Measurements from ENCODE around the gene JAML. TPM values are rescaled to one million over a fixed set of nuclear protein-coding genes. Genes with fewer than 3 reads are reported as not detected.

Gene JAML
- total and polyA plus RNA-seq, 2 of the 4 experiments (the other 2 are of a cell fraction): not detected

DNA sequence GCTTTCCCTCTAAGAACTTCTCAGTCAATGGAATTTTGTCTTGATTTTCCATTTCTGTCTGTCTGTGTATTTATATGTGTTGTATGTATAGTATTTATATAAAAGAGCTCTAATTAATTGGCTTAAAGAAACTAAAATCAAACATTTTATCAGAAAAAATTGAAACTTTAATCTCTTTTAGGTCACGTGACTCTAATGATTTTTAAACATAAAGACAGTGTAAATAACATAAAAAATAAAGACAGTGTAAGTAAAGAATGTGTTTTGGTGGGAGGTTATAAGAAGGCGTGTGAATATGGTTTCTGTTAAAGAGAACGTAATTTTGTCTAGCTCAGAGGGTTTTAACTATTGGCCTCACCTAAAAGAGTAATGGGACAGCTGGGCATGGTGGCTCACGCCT is 2.4 kb downstream of the JAML start:
- DNase-seq (no peak), ATAC-seq (ENCODE audit: low read depth) (no peak)
- ChIA-PET POLR2A (ENCODE audit: unreplicated experiment) (no interaction called here), CTCF (interaction anchor here (0.6 kb wide), 1 partner anchor 23 kb away, joined by 4 read pairs; no protein-coding TSS in a partner anchor)
- TF ChIP-seq RFX5 (IDR thresholded peaks at IDR 0.05; ENCODE audit: low read depth, low read length): no peak
- TF ChIP-seq, protein P1, sequence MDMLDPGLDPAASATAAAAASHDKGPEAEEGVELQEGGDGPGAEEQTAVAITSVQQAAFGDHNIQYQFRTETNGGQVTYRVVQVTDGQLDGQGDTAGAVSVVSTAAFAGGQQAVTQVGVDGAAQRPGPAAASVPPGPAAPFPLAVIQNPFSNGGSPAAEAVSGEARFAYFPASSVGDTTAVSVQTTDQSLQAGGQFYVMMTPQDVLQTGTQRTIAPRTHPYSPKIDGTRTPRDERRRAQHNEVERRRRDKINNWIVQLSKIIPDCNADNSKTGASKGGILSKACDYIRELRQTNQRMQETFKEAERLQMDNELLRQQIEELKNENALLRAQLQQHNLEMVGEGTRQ (IDR thresholded peaks at IDR 0.05; ENCODE audit: low read depth, low read length): no peak
- TF ChIP-seq FOS (IDR thresholded peaks at IDR 0.05; ENCODE audit: low read depth, low read length): no peak
- intact Hi-C loops (cut with micrococcal nuclease): no loop called here
- dilution Hi-C loops (cut with HindIII; ENCODE audit: low sequenced_read_pairs, unreplicated experiment): no loop called here
- Histone ChIP-seq H2AK5ac (ENCODE audit: low read depth, low read length) (no peak overlapping the region), H3K9ac (ENCODE audit: low read depth, low read length) (no peak overlapping the region), H3K4me1 (ENCODE audit: control insufficient read depth, insufficient read depth, low read length) (no peaks in the 10 kb centered on the region), H3K36me3 (ENCODE audit: control insufficient read depth, insufficient read depth, low read length) (no peaks in the 10 kb centered on the region), H3K79me1 (ENCODE audit: low read depth in 1 of 2, low read length in 2 of 2) (no peaks in the 10 kb centered on the region), H3K14ac (replicated peaks; ENCODE audit: low read depth, low read length) (no peak overlapping the region), H2AFZ (replicated peaks; ENCODE audit: low read length, poor library complexity) (no peak overlapping the region), H3K18ac (ENCODE audit: low read depth, low read length) (no peak overlapping the region), H2BK20ac (ENCODE audit: low read depth, low read length) (no peak overlapping the region), H2BK5ac (ENCODE audit: low read depth, low read length, poor library complexity, severe bottlenecking) (no peak overlapping the region), H2BK120ac (ENCODE audit: low read depth, low read length) (no peak overlapping the region), H3K27me3 (ENCODE audit: control insufficient read depth, insufficient read depth, low read length) (no peaks in the 10 kb centered on the region; the same call in 1 of the 2 replicates), H3K9me3 (ENCODE audit: control insufficient read depth, insufficient read depth, low read length) (no peaks in the 10 kb centered on the region), H4K5ac (ENCODE audit: low read depth, low read length) (no peak overlapping the region), H2AK9ac (replicated peaks; ENCODE audit: low read depth, low read length, poor library complexity) (no peak overlapping the region), H3K9me1 (ENCODE audit: insufficient read depth, low read length) (no peaks in the 10 kb centered on the region), H3K23ac (ENCODE audit: low read depth, low read length) (no peak overlapping the region), H4K8ac (ENCODE audit: low read depth in 2 of 2, low read length in 2 of 2) (no peak overlapping the region), H3K4me3 (ENCODE audit: insufficient read depth, low read depth, low read length) (no peak overlapping the region), H4K20me1 (ENCODE audit: insufficient read depth, low read length) (no peaks in the 10 kb centered on the region), H3K27ac (ENCODE audit: insufficient read depth, low read length) (no peak overlapping the region), H3K4me2 (ENCODE audit: low read depth, low read length) (no peak overlapping the region), H4K91ac (ENCODE audit: insufficient read depth, low read depth, low read length) (no peak overlapping the region), H2BK15ac (ENCODE audit: low read depth, low read length) (no peak overlapping the region), H3K56ac (ENCODE audit: extremely low read depth, insufficient read depth, low read length) (no peak overlapping the region), H3K4ac (ENCODE audit: low read depth, low read length) (no peak overlapping the region)
- 100% methylated on average over 2 of the region's 4 CpGs; no CpG with 5 or more reads in 1 of the 2 experiments for WGBS, 2 experiments (ENCODE audit: extremely low coverage in 2 of 2, insufficient read length in 1 of 2)
- in situ Hi-C loops (cut with MboI; ENCODE audit: low sequenced_read_pairs): no loop called here
- no TSS peak for BruUV-seq (replicated peaks)
